Measurements from ENCODE around the gene KLHL40. TPM values are rescaled to one million over a fixed set of nuclear protein-coding genes. Genes with fewer than 3 reads are reported as not detected.

The KLHL40 gene
- total RNA-seq, 4 donors from 2014 or later = 0.19 TPM; not detected in 3

DNA sequence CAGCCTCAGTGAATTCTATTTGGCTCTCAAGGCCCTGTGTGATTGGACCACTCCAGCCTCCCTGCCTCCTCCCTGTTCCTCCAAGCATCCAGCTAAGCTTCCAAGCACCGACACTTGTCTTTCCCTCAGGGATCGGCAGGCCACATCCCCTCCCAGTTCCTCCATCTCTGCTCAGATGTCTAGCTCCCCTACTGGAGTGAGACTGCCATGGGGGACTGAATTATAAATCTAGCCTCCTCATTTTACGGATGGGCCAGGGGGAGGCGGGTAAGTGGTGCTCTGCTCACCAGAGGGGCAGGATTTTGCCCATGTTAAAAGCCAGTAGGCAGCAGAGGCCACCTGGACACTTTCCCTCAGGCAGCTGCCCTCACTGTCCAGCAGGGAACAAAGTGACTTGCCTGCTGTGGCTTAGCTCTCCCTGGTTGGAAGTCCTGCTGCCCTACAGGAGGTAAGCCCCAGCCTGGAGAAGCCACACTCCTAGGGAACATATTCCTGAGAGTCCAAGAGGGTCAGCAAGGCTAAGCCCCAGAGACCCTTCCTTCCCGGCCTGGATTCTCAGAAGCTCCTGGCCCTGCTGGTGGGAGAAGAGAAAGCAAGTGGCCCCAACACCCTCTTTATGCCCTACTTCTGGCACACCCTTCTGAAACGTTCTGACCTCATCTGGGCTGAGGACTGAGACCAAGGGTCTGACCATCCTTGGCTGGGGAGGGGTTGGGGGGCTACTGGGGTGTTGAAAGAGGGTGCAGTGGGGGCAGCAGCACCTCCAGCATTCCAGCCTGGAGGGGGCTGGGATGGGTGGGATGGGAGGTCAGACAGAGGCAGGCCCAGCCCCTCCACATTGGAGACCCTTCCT, 26.4 kb downstream of the KLHL40 start:
- DNase-seq (ENCODE audit: low spot score) (peak; percentile 13), ATAC-seq (ENCODE audit: low FRiP score) (no peak)
- TF ChIP-seq, protein P1, sequence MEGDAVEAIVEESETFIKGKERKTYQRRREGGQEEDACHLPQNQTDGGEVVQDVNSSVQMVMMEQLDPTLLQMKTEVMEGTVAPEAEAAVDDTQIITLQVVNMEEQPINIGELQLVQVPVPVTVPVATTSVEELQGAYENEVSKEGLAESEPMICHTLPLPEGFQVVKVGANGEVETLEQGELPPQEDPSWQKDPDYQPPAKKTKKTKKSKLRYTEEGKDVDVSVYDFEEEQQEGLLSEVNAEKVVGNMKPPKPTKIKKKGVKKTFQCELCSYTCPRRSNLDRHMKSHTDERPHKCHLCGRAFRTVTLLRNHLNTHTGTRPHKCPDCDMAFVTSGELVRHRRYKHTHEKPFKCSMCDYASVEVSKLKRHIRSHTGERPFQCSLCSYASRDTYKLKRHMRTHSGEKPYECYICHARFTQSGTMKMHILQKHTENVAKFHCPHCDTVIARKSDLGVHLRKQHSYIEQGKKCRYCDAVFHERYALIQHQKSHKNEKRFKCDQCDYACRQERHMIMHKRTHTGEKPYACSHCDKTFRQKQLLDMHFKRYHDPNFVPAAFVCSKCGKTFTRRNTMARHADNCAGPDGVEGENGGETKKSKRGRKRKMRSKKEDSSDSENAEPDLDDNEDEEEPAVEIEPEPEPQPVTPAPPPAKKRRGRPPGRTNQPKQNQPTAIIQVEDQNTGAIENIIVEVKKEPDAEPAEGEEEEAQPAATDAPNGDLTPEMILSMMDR (IDR thresholded peaks at IDR 0.05) = no peak

DNA sequence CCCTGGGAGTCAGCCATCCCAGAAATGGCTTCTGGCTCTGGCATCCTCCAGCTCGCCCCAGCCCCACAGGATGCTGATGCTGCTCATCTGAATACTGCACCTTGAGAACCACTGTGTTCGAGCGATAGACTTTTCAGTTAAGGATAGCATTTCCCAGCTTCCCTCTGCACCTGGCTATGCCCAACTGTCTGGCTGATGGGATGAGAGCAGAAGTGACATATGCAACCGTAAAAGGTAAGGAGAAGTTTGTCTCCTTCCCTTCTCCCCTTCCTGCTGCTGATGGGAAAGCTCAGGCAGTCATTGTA, 27.0 kb downstream of the KLHL40 start:
- DNase-seq (ENCODE audit: low spot score) (no peak), ATAC-seq (ENCODE audit: low FRiP score) (no peak)

DNA sequence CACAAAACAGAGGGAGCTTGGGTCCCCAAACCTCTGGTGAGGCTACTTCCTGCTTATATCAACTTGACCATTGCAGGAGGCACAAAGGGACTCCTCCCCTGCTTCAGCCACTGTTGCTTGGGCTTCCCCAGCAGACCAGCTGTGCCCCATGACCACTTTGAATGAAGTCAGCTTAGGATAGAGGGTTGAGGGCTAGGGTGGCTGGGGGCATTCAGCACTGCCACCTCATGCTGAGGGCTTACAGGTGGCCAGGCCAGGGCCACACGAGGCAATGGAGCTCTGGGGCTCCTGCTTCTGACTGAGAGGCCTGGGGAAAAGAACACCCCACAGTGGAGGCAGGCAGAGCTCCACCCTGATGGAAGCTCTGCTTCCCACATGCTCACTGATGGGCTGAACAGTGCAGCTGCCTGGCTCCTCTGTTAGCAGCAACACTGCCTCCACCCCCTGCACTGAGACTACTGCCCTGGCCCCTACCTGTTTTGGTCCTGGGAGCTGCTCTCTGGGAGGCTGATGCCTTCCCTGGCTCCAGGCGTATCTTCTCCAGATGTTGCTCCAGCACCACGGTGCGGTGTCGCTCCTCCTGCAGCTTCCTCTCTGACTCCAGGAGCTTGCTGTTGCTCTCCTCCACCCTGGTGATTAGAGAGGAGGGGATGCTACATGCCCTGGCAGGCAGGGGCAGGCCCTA, 27.5 kb downstream of the KLHL40 start:
- DNase-seq (ENCODE audit: low spot score) (peak; percentile 16), ATAC-seq (ENCODE audit: low FRiP score) (no peak)
- TF ChIP-seq, protein P1 (IDR thresholded peaks at IDR 0.05) = no peak

More for the DNA sequence above, 27.0 kb downstream of the KLHL40 start:
- TF ChIP-seq, protein P1 (IDR thresholded peaks at IDR 0.05) = no peak

DNA sequence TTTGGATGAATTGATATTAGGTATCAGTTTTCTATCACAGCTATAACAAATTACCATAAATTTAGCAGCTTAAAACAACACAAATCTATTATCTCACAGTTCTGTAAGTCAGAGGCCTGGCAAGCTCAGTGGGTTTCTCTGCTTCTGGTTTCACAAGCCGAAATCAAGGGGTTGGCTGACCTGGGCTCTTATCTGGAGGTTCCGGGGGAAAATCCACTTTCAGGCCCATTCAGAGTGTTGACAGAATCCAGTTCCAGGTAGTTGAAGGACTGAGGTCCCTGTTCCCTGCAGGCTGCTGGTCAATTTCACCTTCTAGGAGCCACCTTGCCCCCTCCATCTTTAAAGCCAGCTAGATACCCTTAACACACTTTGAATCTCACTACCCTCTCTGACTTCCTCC, 28.4 kb downstream of the KLHL40 start:
- ATAC-seq (ENCODE audit: low FRiP score) (no peak), DNase-seq (ENCODE audit: low spot score) (no peak)
- TF ChIP-seq, protein P1 (IDR thresholded peaks at IDR 0.05) = no peak

DNA sequence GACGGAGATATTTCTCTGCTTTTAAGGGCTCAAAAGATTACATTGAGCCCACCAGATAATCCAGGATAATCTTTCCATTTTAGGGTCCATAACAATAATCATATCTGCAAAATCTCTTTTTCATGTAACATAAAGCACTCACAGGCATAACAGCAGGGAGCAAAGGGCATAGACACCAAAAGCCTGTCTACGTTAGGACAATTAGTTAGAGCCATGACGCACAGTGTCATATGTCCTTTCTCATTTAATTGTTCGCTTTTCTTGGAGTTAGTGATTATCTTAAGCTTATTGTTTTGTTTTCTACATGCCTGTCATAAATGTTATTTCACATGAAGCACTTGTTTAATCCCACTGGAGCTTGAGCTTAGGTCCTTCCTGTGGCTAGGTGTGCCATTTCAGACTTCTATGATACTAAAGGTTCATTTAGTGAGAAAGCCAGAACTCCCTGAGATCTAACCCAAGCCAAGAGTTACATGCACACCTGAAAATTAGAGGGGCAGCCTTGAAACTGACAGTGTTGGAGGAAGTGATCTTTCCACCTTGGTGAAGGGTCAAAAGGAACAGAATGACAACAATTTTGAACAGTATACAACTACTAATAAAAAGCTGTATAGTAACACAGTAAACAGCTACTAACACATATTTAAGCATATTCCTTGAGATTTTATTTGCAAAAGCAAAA, 29.0 kb downstream of the KLHL40 start:
- TF ChIP-seq, protein P1 (IDR thresholded peaks at IDR 0.05) = no peak
- DNase-seq (ENCODE audit: low spot score) (no peak), ATAC-seq (ENCODE audit: low FRiP score) (no peak)

DNA sequence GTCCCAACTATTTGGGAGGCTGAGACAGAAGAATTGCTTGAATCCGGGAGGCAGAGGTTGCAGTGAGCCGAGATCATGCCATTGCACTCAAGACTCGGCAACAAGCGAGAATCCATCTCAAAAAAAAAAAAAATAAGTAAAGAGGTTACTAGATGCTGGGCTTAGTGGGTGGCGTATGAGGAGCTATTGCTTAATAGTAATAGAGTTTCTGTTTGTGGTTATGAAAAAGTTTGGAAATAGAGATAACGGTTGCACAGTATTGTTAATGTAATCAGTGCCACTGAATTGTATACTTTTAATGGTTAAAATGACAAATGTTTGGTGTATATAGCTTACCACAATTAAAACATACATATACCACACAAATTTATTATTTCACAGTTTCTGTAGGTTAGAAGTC, 32.0 kb downstream of the KLHL40 start:
- TF ChIP-seq, protein P1 (IDR thresholded peaks at IDR 0.05) = no peak
- DNase-seq (ENCODE audit: low spot score) (no peak), ATAC-seq (ENCODE audit: low FRiP score) (no peak)

All from omental fat pad (tissue), 4 donors.